HL-60 (cell line): Measurements from ENCODE around the gene MPPED1.

Experiments used
- GABPA ChIP-seq: IDR thresholded peaks from 2 replicates; pipeline ENCODE4 v1.6.1; 2012; ENCODE audit warnings: low read depth
- POLR2AphosphoS5 ChIP-seq: IDR thresholded peaks from 2 replicates; pipeline ENCODE4 v1.6.1; 2012; ENCODE audit warnings: low read depth
- SPI1 ChIP-seq: IDR thresholded peaks from 2 replicates; pipeline ENCODE4 v1.6.1; 2012; ENCODE audit warnings: low read depth, mild to moderate bottlenecking, borderline replicate concordance
- TF ChIP-seq, protein P1 (sequence below): IDR thresholded peaks from one replicate; pipeline ENCODE4 v1.5.1; 2011; ENCODE audit warnings: low read length, control low read depth, inconsistent platforms; ENCODE audit not compliant: insufficient read depth
- TF ChIP-seq, protein P2 (sequence below): IDR thresholded peaks from 2 replicates; pipeline ENCODE4 v1.6.1; 2012; ENCODE audit warnings: low read depth; ENCODE audit not compliant: insufficient replicate concordance

DNA sequence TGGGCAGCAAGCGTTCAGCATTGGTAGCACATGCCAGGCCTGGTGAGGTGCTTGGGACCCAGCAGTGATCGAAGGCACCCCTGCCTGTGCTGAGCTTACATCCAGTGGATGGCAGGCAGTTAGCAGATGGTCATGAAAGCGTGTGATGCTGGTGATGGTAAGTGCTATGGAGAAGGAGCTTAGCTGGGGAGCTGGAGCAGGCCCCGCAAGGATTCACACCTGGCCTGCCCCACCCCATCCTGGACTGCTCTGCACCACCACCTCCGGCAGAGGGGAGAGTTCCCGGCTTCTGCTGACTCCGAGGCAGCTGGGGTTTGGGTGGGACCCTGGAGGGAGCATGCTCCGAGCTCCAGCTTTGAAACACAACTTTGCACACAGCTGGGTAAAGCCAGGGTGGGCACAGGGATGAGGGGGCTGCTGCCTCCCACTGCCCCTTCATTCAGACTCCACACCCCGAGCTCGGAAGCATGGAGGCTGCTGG lies 16.2 kb downstream of the MPPED1 start:
- TF ChIP-seq, protein P1, sequence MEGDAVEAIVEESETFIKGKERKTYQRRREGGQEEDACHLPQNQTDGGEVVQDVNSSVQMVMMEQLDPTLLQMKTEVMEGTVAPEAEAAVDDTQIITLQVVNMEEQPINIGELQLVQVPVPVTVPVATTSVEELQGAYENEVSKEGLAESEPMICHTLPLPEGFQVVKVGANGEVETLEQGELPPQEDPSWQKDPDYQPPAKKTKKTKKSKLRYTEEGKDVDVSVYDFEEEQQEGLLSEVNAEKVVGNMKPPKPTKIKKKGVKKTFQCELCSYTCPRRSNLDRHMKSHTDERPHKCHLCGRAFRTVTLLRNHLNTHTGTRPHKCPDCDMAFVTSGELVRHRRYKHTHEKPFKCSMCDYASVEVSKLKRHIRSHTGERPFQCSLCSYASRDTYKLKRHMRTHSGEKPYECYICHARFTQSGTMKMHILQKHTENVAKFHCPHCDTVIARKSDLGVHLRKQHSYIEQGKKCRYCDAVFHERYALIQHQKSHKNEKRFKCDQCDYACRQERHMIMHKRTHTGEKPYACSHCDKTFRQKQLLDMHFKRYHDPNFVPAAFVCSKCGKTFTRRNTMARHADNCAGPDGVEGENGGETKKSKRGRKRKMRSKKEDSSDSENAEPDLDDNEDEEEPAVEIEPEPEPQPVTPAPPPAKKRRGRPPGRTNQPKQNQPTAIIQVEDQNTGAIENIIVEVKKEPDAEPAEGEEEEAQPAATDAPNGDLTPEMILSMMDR, result no peak
- TF ChIP-seq POLR2AphosphoS5 (no peak), GABPA (no peak), SPI1 (no peak)
- TF ChIP-seq, protein P2, sequence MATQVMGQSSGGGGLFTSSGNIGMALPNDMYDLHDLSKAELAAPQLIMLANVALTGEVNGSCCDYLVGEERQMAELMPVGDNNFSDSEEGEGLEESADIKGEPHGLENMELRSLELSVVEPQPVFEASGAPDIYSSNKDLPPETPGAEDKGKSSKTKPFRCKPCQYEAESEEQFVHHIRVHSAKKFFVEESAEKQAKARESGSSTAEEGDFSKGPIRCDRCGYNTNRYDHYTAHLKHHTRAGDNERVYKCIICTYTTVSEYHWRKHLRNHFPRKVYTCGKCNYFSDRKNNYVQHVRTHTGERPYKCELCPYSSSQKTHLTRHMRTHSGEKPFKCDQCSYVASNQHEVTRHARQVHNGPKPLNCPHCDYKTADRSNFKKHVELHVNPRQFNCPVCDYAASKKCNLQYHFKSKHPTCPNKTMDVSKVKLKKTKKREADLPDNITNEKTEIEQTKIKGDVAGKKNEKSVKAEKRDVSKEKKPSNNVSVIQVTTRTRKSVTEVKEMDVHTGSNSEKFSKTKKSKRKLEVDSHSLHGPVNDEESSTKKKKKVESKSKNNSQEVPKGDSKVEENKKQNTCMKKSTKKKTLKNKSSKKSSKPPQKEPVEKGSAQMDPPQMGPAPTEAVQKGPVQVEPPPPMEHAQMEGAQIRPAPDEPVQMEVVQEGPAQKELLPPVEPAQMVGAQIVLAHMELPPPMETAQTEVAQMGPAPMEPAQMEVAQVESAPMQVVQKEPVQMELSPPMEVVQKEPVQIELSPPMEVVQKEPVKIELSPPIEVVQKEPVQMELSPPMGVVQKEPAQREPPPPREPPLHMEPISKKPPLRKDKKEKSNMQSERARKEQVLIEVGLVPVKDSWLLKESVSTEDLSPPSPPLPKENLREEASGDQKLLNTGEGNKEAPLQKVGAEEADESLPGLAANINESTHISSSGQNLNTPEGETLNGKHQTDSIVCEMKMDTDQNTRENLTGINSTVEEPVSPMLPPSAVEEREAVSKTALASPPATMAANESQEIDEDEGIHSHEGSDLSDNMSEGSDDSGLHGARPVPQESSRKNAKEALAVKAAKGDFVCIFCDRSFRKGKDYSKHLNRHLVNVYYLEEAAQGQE, result no peak
